ENCODE data around the gene SOX10.

DNA sequence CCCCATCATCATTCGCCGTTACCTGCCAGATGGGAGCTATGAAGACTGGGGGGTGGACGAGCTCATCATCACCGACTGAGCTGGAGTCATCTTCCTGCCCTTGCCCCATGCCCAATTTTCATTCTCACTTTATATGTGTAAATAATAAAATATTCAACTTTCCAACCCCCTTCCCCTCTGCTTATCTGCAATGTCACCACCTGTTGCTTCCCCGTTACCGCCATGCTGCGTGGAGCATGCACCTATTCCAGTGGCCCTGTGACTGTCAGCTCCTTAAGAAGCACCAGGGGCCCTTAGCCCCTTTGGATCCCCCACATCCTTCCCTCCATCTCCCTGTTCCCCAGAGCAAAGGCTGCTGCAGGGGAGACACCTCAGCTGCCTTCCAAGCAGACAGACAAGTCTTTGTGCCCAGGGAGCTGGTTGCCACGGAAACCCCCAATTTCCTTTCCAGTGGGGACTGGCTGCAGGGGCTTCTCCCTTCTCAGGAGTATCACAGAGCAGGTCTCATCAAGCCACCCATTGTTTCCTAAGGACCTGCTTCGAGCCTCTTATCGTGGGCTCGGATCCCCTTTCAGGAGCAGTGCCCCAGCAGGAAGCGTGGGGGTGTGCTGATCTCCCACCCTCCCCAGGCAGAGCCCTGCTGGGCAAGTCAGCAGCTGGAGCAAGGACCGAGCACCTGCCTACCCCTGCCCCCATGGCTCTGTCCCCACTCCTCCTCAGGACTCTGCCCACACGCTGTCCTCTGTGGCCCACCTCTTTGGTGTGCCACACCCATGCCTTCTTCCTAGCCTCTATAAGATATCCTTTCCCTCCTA lies 16.5 kb downstream of the SOX10 start:
- no peak for TF ChIP-seq CHD7 (IDR thresholded peaks at IDR 0.05; ENCODE audit: low read depth, low read length)
- TF ChIP-seq CCAR2 (IDR thresholded peaks at IDR 0.05; ENCODE audit: low read depth, low read length) = no peak
- no peak for TF ChIP-seq NFXL1 (CRISPR knock-in tag; IDR thresholded peaks at IDR 0.05)
- no peak for TF ChIP-seq POLR2A (conservative IDR thresholded peaks at IDR 0.05)
- no peak for TF ChIP-seq ETV6 (IDR thresholded peaks at IDR 0.05; ENCODE audit: borderline replicate concordance in 1 of 2, low read depth in 2 of 2, low read length in 1 of 2)
- TF ChIP-seq ETV6 (CRISPR knock-in tag; IDR thresholded peaks at IDR 0.05; ENCODE audit: borderline replicate concordance) = no peak
- no peak for TF ChIP-seq FOXM1 (IDR thresholded peaks at IDR 0.05; ENCODE audit: low read depth)
- TF ChIP-seq FOXM1 (CRISPR knock-in tag; IDR thresholded peaks at IDR 0.05; ENCODE audit: low read depth) = no peak
